Retinal pigment epithelial cell (primary cell): Measurements from ENCODE around the gene SLC9A5.

Experiments used
- DNase-seq: peaks from one replicate; pipeline ENCODE4 v3.0.0-alpha.2; 2010; ENCODE audit warnings: low read depth
- H3K4me3 ChIP-seq: 2 replicates; pipeline ENCODE4 v1.5.1; 2011; ENCODE audit warnings: mild to moderate bottlenecking, low read length, control low read depth, moderate library complexity
- TF ChIP-seq, protein P1 (sequence below): conservative IDR thresholded peaks from 2 replicates; pipeline ENCODE4 v1.5.1; 2011; ENCODE audit warnings: low read depth, low read length, control low read depth, inconsistent platforms

Gene SLC9A5

GRCh38 chr16:67260426-67261063, 11.8 kb downstream of the SLC9A5 start:
- no peak overlapping the region for H3K4me3 ChIP-seq
- no peak for DNase-seq
- TF ChIP-seq, protein P1, sequence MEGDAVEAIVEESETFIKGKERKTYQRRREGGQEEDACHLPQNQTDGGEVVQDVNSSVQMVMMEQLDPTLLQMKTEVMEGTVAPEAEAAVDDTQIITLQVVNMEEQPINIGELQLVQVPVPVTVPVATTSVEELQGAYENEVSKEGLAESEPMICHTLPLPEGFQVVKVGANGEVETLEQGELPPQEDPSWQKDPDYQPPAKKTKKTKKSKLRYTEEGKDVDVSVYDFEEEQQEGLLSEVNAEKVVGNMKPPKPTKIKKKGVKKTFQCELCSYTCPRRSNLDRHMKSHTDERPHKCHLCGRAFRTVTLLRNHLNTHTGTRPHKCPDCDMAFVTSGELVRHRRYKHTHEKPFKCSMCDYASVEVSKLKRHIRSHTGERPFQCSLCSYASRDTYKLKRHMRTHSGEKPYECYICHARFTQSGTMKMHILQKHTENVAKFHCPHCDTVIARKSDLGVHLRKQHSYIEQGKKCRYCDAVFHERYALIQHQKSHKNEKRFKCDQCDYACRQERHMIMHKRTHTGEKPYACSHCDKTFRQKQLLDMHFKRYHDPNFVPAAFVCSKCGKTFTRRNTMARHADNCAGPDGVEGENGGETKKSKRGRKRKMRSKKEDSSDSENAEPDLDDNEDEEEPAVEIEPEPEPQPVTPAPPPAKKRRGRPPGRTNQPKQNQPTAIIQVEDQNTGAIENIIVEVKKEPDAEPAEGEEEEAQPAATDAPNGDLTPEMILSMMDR: peak; percentile 83

DNA sequence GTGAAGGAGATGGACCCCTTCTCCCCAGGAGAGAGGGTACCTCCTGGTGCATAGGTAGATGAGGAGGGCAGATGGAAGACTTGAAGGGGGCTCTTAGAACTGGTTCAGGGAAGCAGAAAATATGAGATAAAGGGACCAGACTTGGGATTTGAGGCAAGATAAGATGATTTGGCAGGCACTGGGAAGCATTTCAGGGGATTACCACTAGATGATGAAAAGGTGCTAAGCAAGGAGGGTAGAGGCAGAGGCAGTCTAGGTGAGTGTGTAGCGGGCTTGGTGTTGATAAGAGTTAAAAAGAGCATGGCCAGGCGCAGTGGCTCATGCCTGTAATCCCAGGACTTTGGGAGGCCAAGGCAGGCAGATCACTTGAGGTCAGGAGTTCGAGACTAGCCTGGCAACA, 14.4 kb downstream of the SLC9A5 start:
- H3K4me3 ChIP-seq: no peak overlapping the region
- DNase-seq: no peak
- TF ChIP-seq, protein P1: no peak

DNA sequence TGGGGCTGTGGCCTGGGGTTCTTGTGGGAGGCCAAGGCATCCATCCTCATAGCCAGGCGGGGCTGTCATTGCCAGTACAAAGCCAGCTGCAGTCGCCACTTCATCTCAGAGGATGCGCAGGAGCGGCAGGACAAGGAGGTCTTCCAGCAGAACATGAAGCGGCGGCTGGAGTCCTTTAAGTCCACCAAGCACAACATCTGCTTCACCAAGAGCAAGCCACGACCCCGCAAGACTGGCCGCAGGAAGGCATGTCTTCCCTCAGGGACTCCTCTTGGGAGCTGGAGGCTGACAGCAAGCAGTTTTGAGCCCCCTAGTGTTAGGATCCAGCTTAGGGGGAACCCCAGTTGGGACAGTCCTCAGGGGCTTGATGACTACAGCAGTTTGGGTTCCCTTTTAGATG, 15.5 kb downstream of the SLC9A5 start:
- DNase-seq: no peak
- no peak overlapping the region for H3K4me3 ChIP-seq
- TF ChIP-seq, protein P1: peak; percentile 16

GRCh38 chr16:67264866-67265265, 16.1 kb downstream of the SLC9A5 start:
- TF ChIP-seq, protein P1: no peak
- no peak overlapping the region for H3K4me3 ChIP-seq
- DNase-seq: no peak

GRCh38 chr16:67265834-67266233, 17.1 kb downstream of the SLC9A5 start:
- TF ChIP-seq, protein P1: no peak
- no peak overlapping the region for H3K4me3 ChIP-seq
- DNase-seq: no peak

- H3K4me3 ChIP-seq: no peak overlapping the region
- no peak for DNase-seq
- TF ChIP-seq, protein P1: no peak
Measured at GRCh38 chr16:67268136-67268579, 19.4 kb downstream of the SLC9A5 start.

DNA sequence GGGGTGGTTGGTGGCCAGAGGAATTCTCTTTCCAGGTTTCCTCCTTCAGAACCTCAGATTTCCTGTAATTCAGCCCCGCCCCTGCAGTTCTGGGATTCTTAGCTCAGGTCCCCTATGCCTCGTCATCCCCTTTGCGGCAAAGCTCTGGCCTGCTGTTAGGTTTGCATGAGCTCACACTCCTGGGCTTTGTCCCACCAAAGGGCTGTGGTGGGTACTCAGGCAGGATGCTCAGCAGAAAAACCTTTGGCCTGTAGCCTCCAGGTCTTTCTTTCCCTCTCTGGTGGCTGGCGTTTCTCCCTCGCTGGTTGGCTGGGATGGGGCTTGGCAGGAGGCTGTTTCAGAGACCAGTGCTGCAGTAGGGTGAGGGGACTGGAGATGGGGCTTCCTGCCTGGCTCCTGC, 21.0 kb downstream of the SLC9A5 start:
- TF ChIP-seq, protein P1: no peak
- no peak overlapping the region for H3K4me3 ChIP-seq
- no peak for DNase-seq
